A673 (cell line): ENCODE measurements around the gene GCFC2. TPM values are rescaled to one million over a fixed set of nuclear protein-coding genes. Genes with fewer than 3 reads are reported as not detected.

ENCODE experiments used
- BruUV-seq: library from RNA; stranded (reverse); fragments of 400-500 nt; replicated peaks from 2 replicates; lab custom pipeline; 2021; lab: Mats Ljungman, UMichigan
- CTCF ChIA-PET: fragments of 300-600 bp; sonication (Branson Sonifier 250); formaldehyde crosslinking; loops from one replicate; lab custom pipeline; 2022; ENCODE audit warnings: antibody characterized with exemption; lab: Charles Lee
- POLR2A ChIA-PET: fragments of 300-600 bp; sonication (Branson Sonifier 250); formaldehyde crosslinking; loops from one replicate; lab custom pipeline; 2022; ENCODE audit warnings: antibody characterized with exemption; ENCODE audit not compliant: low non-redundant PET; lab: Charles Lee
- DNase-seq: peaks from one replicate; pipeline ENCODE4 v3.0.0-alpha.2; 2015; ENCODE audit warnings: low spot score
- H3K27ac ChIP-seq: fragments of 200-600 bp; sonication (generic); 2 replicates; pipeline ENCODE4 v1.5.1; 2016; ENCODE audit warnings: mixed run types, low read depth, mild to moderate bottlenecking, mixed read lengths, antibody characterized with exemption, low read length; ENCODE audit not compliant: poor library complexity, severe bottlenecking
- H3K27me3 ChIP-seq: fragments of 200-600 bp; sonication (generic); replicated peaks from 2 replicates; pipeline ENCODE4 v1.6.1; 2017; ENCODE audit warnings: mixed run types, low read depth, mild to moderate bottlenecking, mixed read lengths, antibody characterized with exemption, low read length; ENCODE audit not compliant: insufficient read depth, poor library complexity
- H3K36me3 ChIP-seq: fragments of 200-600 bp; sonication (generic); 2 replicates; pipeline ENCODE4 v1.6.1; 2016; ENCODE audit warnings: mixed run types, mild to moderate bottlenecking, mixed read lengths, antibody characterized with exemption, low read length; ENCODE audit not compliant: insufficient read depth, poor library complexity, severe bottlenecking
- H3K4me1 ChIP-seq: fragments of 200-600 bp; sonication (generic); 2 replicates; pipeline ENCODE4 v1.6.1; 2017; ENCODE audit warnings: mixed run types, mild to moderate bottlenecking, mixed read lengths, antibody characterized with exemption, low read length; ENCODE audit not compliant: insufficient read depth, poor library complexity, severe bottlenecking
- H3K4me3 ChIP-seq: fragments of 200-600 bp; sonication (generic); 2 replicates; pipeline ENCODE4 v1.5.1; 2016; ENCODE audit warnings: low read depth, mixed run types, mild to moderate bottlenecking, mixed read lengths, low read length; ENCODE audit not compliant: poor library complexity, severe bottlenecking
- H3K9me3 ChIP-seq: fragments of 200-600 bp; sonication (generic); 2 replicates; pipeline ENCODE4 v1.6.1; 2016; ENCODE audit warnings: mixed run types, low read depth, mild to moderate bottlenecking, mixed read lengths, antibody characterized with exemption, low read length; ENCODE audit not compliant: poor library complexity, severe bottlenecking
- EZH2 ChIP-seq: fragments of 200-600 bp; sonication (generic); IDR thresholded peaks from 2 replicates; pipeline ENCODE4 v1.6.1; 2017; ENCODE audit warnings: borderline replicate concordance, low read depth, mild to moderate bottlenecking, mixed read lengths, antibody characterized with exemption, low read length; ENCODE audit not compliant: poor library complexity, severe bottlenecking
- intact Hi-C: fragments of 100-400 bp; cut with micrococcal nuclease; formaldehyde crosslinking; loops from one replicate; pipeline ENCODE4 v1.10.0; 2022; ENCODE audit not compliant: unreplicated experiment
- total RNA-seq: library from RNA; stranded (reverse); gene quantifications from 2 replicates; pipeline ENCODE4 v1.2.3, GENCODE V29; 2021
- TF ChIP-seq, protein P1 (sequence below): fragments of 300-800, 200-600 bp; sonication (generic); conservative IDR thresholded peaks from 2 replicates; pipeline ENCODE4 v1.5.1; 2017; ENCODE audit warnings: low read depth, mild to moderate bottlenecking, antibody characterized with exemption, low read length, moderate library complexity, mixed read lengths

The GCFC2 gene
- total RNA-seq, 1 experiment from 2014 or later = 42.2 TPM

DNA sequence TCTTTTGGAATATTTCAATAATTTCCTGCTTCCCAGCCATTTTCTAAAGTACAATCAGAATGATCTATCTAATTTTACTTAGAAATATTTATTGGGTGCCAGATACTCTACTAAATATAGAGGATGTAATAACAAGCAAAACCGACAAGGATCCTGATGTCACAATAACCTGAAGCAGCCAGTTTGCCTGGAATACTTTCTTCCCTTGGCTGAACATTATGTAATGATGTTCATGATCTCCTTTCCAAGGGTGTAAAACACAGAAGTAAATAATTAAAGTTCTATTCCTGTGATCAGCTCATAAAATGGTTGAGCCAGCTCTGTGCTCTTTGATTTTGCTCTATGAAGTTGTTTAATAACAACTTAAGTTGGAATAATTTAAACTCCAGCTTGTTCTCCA lies 66.7 kb downstream of the GCFC2 start:
- no peaks in the 10 kb centered on the region for H3K9me3 ChIP-seq
- no peak overlapping the region for H3K4me3 ChIP-seq
- ChIA-PET POLR2A (no interaction called here), CTCF (no interaction called here)
- TF ChIP-seq EZH2 = no peak
- TF ChIP-seq, protein P1, sequence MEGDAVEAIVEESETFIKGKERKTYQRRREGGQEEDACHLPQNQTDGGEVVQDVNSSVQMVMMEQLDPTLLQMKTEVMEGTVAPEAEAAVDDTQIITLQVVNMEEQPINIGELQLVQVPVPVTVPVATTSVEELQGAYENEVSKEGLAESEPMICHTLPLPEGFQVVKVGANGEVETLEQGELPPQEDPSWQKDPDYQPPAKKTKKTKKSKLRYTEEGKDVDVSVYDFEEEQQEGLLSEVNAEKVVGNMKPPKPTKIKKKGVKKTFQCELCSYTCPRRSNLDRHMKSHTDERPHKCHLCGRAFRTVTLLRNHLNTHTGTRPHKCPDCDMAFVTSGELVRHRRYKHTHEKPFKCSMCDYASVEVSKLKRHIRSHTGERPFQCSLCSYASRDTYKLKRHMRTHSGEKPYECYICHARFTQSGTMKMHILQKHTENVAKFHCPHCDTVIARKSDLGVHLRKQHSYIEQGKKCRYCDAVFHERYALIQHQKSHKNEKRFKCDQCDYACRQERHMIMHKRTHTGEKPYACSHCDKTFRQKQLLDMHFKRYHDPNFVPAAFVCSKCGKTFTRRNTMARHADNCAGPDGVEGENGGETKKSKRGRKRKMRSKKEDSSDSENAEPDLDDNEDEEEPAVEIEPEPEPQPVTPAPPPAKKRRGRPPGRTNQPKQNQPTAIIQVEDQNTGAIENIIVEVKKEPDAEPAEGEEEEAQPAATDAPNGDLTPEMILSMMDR = no peak
- DNase-seq = no peak
- no TSS peak for BruUV-seq
- intact Hi-C loops = loop anchor here (5.0 kb wide), 1 partner anchor 73 kb away; no protein-coding TSS in a partner anchor
- H3K27ac ChIP-seq = no peak overlapping the region
- H3K36me3 ChIP-seq = peaks cover 3% of the 10 kb centered on the region
- no peaks in the 10 kb centered on the region for H3K27me3 ChIP-seq
- H3K4me1 ChIP-seq = peaks cover 16% of the 10 kb centered on the region

GRCh38 chr2:75641587-75641986 lies 69.1 kb downstream of the GCFC2 start:
- intact Hi-C loops = loop anchor here (2.0 to 5.0 kb wide), 3 partner anchors 35 to 957 kb away; no protein-coding TSS in a partner anchor
- no TSS peak for BruUV-seq
- no peak for DNase-seq

GRCh38 chr2:75640621-75641121 lies 70.0 kb downstream of the GCFC2 start:
- no peak overlapping the region for H3K27ac ChIP-seq
- TF ChIP-seq, protein P1 = peak; percentile 99
- TF ChIP-seq EZH2 = no peak
- POLR2A ChIA-PET = interaction anchor here (0.5 kb wide), 1 partner anchor 23 kb away, joined by 4 read pairs; no protein-coding TSS in a partner anchor
- peaks cover 8% of the 10 kb centered on the region for H3K4me1 ChIP-seq
- H3K9me3 ChIP-seq = no peaks in the 10 kb centered on the region
- peak; percentile 85 for DNase-seq
- CTCF ChIA-PET = interaction anchor here (0.6 to 1.1 kb wide), 4 partner anchors 12 to 959 kb away, joined by 3 to 8 read pairs (median 4); no protein-coding TSS in a partner anchor
- H3K36me3 ChIP-seq = no peaks in the 10 kb centered on the region
- H3K27me3 ChIP-seq = no peaks in the 10 kb centered on the region
- no TSS peak for BruUV-seq
- intact Hi-C loops = loop anchor here (2.0 to 5.0 kb wide), 3 partner anchors 36 to 958 kb away; no protein-coding TSS in a partner anchor
- no peak overlapping the region for H3K4me3 ChIP-seq

More at GRCh38 chr2:75641587-75641986, 69.1 kb downstream of the GCFC2 start:
- no peaks in the 10 kb centered on the region for H3K36me3 ChIP-seq
- TF ChIP-seq, protein P1 = no peak
- TF ChIP-seq EZH2 = no peak
- no peak overlapping the region for H3K27ac ChIP-seq
- no peaks in the 10 kb centered on the region for H3K9me3 ChIP-seq
- H3K27me3 ChIP-seq = no peaks in the 10 kb centered on the region
- ChIA-PET CTCF (no interaction called here), POLR2A (no interaction called here)
- H3K4me1 ChIP-seq = peaks cover 8% of the 10 kb centered on the region
- no peak overlapping the region for H3K4me3 ChIP-seq
